Measurements from ENCODE around the gene CCR5AS.
A peak's percentile ranks its signal among the peaks of the same experiment; 100 is the strongest.
"Not testable (repeated sequence)": the region's sequence is repeated elsewhere in the genome, so short reads cannot be mapped to it uniquely, and the experiment has no call there.

CCR5AS gene

DNA sequence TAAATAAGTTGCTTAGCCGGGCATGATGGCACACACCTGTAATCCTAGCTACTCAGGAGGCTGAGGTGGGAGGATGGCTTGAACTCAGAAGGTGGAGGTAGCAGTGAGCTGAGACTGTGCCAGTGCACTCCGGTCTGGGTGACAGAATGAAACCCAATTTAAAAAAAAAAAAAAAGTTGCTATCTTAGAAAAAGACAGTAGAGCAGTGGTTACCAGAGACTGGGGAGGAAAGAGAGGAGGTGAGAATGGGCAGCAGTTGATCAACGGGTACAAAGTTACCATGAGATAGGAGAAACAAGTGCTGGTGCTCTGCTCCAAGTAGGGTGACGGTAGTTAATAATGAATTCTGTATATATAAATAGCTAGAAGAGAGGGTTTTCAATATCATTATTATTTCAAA is 53.8 kb downstream of the CCR5AS start:
- Mint-ChIP-seq H3K4me1 (ENCODE audit: low read depth) (peaks cover 89% of the 10 kb centered on the region), H3K9me3 (peaks cover 7% of the 10 kb centered on the region), H3K4me3 (peak overlapping the region; percentile 17), H3K27ac (peak overlapping the region; percentile 45), H3K27me3 (ENCODE audit: insufficient read depth) (peaks cover 20% of the 10 kb centered on the region), H3K36me3 (ENCODE audit: low read depth) (peaks cover 24% of the 10 kb centered on the region)
- intact Hi-C loops (cut with micrococcal nuclease), result loop anchor here (2.0 kb wide), 2 partner anchors 38 to 72 kb away; no protein-coding TSS in a partner anchor
- no peak for DNase-seq (ENCODE audit: low spot score)

DNA sequence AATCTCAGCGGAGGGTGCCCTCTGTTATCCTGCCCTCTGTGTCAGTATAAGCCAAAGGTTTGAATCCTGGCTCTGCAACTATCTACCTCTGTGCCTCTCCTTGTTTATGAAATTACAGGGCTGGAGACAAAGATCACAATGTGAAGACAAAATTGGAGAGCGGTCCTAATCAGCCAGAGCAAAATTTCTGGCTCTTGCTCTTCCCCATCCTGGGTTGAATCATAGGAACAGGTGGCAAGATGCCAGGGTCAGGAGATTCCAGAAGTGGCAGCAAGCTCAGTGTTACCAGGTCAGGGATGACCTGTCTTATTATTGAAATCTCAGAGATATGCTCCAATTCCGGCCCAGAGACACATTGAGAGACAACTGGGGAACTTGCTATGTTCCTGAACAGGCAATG is 55.2 kb downstream of the CCR5AS start:
- intact Hi-C loops (cut with micrococcal nuclease), result loop anchor here (1.0 to 2.0 kb wide), 3 partner anchors 8 to 71 kb away; no protein-coding TSS in a partner anchor
- DNase-seq (ENCODE audit: low spot score), result no peak
- H3K9me3 Mint-ChIP-seq, result peaks cover 21% of the 10 kb centered on the region
- no peak overlapping the region for H3K4me3 Mint-ChIP-seq
- H3K27ac Mint-ChIP-seq, result peak overlapping the region; percentile 28
- peaks cover 90% of the 10 kb centered on the region for H3K4me1 Mint-ChIP-seq (ENCODE audit: low read depth)
- peaks cover 17% of the 10 kb centered on the region for H3K27me3 Mint-ChIP-seq (ENCODE audit: insufficient read depth)
- H3K36me3 Mint-ChIP-seq (ENCODE audit: low read depth), result peaks cover 21% of the 10 kb centered on the region

DNA sequence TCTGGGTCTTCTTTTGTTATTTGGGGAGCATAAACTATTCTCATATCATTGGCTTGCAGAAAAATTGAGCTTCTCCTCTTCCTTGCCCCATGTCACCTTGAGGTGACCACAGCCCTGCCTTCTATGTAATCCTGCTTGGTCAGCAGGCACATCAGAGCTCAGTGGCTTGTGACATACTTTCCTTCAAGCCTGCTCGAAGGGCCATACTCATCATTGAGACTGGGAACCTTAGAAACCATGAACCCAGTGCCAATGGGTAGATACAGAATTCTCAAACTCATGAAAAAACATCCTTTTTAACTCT is 56.7 kb downstream of the CCR5AS start:
- intact Hi-C loops (cut with micrococcal nuclease), result no loop called here
- H3K36me3 Mint-ChIP-seq (ENCODE audit: low read depth), result peaks cover 14% of the 10 kb centered on the region
- DNase-seq (ENCODE audit: low spot score), result no peak
- H3K27me3 Mint-ChIP-seq (ENCODE audit: insufficient read depth), result peaks cover 13% of the 10 kb centered on the region
- H3K27ac Mint-ChIP-seq, result peak overlapping the region; percentile 88
- H3K9me3 Mint-ChIP-seq, result peaks cover 29% of the 10 kb centered on the region
- peaks cover 77% of the 10 kb centered on the region for H3K4me1 Mint-ChIP-seq (ENCODE audit: low read depth)
- H3K4me3 Mint-ChIP-seq, result peak overlapping the region; percentile 55

DNA sequence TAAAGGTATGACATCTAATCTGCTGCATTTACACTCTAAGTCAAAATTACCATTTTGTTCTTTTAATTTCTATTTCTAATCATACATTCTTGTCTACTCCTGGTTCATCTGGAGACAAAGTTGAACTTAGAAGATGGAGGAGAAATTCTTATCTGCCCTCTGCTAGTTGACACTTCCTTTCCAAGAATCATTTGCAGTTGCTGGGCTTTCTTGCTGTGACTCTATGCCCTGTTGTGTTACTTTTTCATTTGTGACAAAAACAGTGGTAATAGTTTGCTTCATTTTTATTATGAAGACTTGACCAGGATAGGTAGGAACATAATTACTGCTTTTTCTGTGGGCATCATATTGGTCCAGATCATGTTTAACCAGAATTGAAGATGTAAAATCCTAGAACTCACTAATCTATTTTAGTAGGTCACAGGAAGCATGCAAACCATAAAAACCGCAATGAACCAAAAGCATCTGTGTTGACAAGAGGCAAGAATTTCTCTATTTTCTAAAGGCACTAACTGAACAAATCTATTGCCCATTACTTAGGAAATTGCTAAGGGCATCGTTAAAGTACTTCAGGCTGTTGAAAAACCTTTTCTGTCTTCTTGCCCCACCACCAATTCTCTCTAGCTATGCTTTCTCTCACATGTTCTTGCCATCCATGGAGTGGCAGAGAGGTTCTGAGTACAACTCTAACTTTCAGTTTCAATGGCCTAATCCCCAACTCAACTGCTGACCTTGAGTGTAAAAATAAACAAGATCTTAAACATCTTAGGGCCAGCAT is 57.2 kb downstream of the CCR5AS start:
- no peak for DNase-seq (ENCODE audit: low spot score)

DNA sequence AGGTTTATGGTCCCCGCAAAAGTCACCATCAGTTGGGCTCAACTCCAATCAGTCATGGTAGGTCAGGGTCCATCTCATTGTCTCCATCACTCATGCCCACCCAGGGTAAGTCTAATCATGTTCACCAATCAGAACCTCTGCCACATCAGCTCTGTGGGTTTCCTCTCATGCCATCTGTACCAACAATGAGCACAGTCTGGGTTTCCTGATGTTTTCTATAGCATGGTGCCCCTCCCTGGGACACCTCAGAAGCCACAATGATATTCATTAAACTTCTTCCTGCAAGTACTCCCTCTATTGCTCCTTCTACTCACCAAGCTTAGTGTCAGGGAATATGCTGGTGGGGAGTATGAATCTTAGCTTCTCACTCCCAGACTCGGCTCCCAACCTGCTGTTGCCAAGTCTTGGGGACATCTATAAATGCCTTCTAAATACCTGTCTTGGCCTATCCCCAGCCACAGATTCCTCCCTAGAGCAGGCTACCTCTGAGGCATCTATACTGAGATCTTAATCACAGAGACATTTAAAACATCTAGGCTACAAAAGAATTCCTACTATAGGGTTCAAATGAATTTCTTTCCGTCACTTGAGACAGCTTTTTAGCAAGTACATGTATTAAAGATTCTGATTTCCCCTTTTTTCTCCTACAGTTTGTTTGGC is 57.9 kb downstream of the CCR5AS start:
- Mint-ChIP-seq H3K27me3 (ENCODE audit: insufficient read depth) (peaks cover 7% of the 10 kb centered on the region), H3K4me3 (peak overlapping the region; percentile 54)
- intact Hi-C loops (cut with micrococcal nuclease), result loop anchor here (2.0 kb wide), 1 partner anchor 14 kb away; no protein-coding TSS in a partner anchor

More for the DNA sequence above, 57.2 kb downstream of the CCR5AS start:
- Mint-ChIP-seq H3K27me3 (ENCODE audit: insufficient read depth) (peaks cover 7% of the 10 kb centered on the region), H3K9me3 (peaks cover 29% of the 10 kb centered on the region), H3K36me3 (ENCODE audit: low read depth) (peaks cover 9% of the 10 kb centered on the region), H3K4me3 (peak overlapping the region; percentile 54), H3K27ac (peak overlapping the region; percentile 88), H3K4me1 (ENCODE audit: low read depth) (peaks cover 72% of the 10 kb centered on the region)
- intact Hi-C loops (cut with micrococcal nuclease), result loop anchor here (2.0 kb wide), 1 partner anchor 15 kb away; no protein-coding TSS in a partner anchor

DNA sequence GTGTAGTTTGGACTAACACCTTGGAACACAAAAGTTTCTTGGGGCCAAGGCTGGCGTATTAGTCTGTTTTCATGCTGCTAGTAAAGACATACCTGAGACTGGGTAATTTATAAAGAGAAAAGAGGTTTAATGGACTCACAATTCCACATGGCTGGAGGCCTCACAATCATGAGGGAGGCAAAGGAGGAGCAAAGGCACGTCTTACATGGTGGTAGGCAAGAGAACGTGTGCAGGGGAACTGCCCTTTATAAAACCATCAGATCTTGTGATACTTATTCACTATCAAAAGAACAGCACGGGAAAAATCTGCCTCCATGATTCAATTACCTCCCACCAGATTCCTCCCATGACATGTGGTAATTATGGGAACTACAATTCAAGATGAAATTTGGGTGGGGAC is 62.4 kb downstream of the CCR5AS start:
- peaks cover 20% of the 10 kb centered on the region for H3K4me1 Mint-ChIP-seq (ENCODE audit: low read depth)

More for the DNA sequence above, 57.9 kb downstream of the CCR5AS start:
- H3K4me1 Mint-ChIP-seq (ENCODE audit: low read depth), result peaks cover 65% of the 10 kb centered on the region
- H3K27ac Mint-ChIP-seq, result peak overlapping the region; percentile 88
- peaks cover 33% of the 10 kb centered on the region for H3K9me3 Mint-ChIP-seq
- peaks cover 8% of the 10 kb centered on the region for H3K36me3 Mint-ChIP-seq (ENCODE audit: low read depth)
- no peak for DNase-seq (ENCODE audit: low spot score)

DNA sequence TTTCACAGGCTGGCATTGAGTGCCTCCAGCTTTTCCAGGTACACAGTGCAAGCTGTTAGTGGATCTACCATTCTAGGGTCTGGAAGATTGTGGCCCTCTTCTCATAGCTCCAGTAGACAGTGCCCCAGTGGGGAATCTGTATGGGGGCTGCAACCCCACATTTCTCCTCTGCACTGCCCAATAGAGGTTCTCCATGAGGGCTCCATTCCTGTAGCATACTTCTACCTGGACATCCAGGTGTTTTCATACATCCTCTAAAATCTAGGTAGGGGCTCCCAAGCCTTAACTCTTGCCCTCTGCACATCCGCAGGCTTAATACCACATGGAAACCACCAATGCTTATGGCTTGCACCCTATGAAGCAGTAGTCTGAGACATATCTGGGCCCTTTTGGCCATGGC is 68.0 kb downstream of the CCR5AS start:
- H3K27me3 Mint-ChIP-seq (ENCODE audit: insufficient read depth), result peaks cover 6% of the 10 kb centered on the region
- peaks cover 38% of the 10 kb centered on the region for H3K9me3 Mint-ChIP-seq
- H3K4me1 Mint-ChIP-seq (ENCODE audit: low read depth), result peaks cover 14% of the 10 kb centered on the region
- H3K4me3 Mint-ChIP-seq, result no peak overlapping the region
- H3K27ac Mint-ChIP-seq, result no peak overlapping the region
- no peak for DNase-seq (ENCODE audit: low spot score)
- intact Hi-C loops (cut with micrococcal nuclease), result no loop called here
- H3K36me3 Mint-ChIP-seq (ENCODE audit: low read depth), result peaks cover 19% of the 10 kb centered on the region

More for the DNA sequence above, 62.4 kb downstream of the CCR5AS start:
- intact Hi-C loops (cut with micrococcal nuclease), result no loop called here
- DNase-seq (ENCODE audit: low spot score), result no peak
- Mint-ChIP-seq H3K36me3 (ENCODE audit: low read depth) (peaks cover 16% of the 10 kb centered on the region), H3K27me3 (ENCODE audit: insufficient read depth) (peaks cover 7% of the 10 kb centered on the region), H3K27ac (no peak overlapping the region), H3K9me3 (peaks cover 45% of the 10 kb centered on the region), H3K4me3 (no peak overlapping the region)

DNA sequence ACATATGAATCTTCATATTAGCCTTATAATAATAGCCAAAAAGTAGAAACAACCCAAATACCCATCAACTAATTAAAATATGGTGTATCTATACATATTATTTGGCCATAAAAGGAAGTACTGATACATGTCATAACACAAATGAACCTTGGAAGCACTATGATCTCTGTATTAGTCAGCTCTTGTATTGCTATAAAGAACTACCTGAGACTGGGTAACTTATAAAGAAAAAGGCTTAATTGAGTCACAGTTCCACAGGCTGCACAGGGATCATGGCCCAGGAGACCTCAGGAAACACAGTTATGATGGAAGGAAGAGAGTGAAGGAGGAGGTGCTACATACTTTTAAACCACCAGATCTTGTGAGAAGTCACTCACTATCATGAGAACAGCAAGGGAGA is 69.0 kb downstream of the CCR5AS start:
- Mint-ChIP-seq H3K4me3 (no peak overlapping the region), H3K27me3 (ENCODE audit: insufficient read depth) (peaks cover 6% of the 10 kb centered on the region), H3K27ac (no peak overlapping the region), H3K36me3 (ENCODE audit: low read depth) (peaks cover 21% of the 10 kb centered on the region), H3K4me1 (ENCODE audit: low read depth) (peaks cover 14% of the 10 kb centered on the region), H3K9me3 (peaks cover 36% of the 10 kb centered on the region)
- intact Hi-C loops (cut with micrococcal nuclease), result no loop called here
- no peak for DNase-seq (ENCODE audit: low spot score)

DNA sequence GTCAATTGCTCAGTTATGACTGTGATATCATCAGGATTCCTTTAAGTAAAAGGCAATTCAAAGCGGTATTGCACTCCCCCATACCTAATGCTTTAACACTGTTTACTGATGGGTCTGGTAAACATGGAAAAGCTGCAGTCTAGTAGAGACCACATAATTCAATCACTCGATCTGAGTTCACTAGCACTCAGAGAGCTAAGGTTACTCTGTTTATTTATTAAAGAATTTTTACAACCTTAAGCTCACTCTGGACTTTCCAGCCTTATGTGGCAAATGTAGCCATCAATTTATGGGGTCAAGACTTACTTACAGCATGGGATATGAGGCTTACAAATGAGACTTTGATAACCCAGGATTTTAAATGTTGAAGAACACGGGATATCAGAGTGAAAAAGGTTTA is 71.3 kb downstream of the CCR5AS start:
- intact Hi-C loops (cut with micrococcal nuclease), result loop anchor here (1.0 to 2.0 kb wide), 3 partner anchors 13 to 41 kb away; partner anchors contain the start of gene CCR5
- Mint-ChIP-seq H3K27ac (no peak overlapping the region), H3K4me3 (no peak overlapping the region), H3K27me3 (ENCODE audit: insufficient read depth) (peaks cover 15% of the 10 kb centered on the region), H3K36me3 (ENCODE audit: low read depth) (peaks cover 32% of the 10 kb centered on the region), H3K4me1 (ENCODE audit: low read depth) (peaks cover 21% of the 10 kb centered on the region), H3K9me3 (peaks cover 47% of the 10 kb centered on the region)
- DNase-seq (ENCODE audit: low spot score), result no peak

DNA sequence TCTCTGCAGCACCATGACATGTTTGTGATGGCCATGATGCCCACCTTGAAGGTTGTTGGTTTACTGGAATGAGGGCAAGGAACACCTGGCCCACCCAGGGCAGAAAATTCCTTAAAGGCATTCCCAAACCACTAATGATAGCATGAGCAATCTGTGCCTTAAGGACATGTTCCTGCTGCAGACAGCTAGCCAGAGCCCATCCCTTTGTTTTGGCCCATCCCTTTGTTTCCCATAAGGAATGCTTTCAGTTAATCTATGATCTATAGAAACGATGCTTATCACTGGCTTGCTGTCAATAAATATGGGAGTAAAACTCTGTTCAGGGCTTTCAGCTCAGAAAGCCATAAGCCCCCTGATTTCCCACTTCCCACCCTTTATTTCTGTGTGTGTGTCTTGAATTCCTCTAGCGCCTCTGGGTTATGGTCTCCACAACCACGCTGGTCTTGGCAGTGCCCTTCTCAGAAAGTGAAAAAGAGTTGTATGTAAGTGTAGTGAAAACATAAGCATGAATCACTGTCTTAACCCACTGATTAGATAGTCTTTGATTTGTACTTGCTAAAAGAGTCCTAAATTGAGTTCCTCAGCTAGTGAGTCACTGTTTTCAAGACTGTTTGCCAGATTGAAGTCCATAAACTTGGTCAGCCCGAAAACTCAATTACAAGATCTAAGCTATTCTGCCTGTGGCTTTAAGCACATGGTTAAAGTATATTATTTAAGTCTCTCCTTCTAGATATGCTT is 72.0 kb downstream of the CCR5AS start:
- H3K36me3 Mint-ChIP-seq (ENCODE audit: low read depth), result peaks cover 28% of the 10 kb centered on the region

DNA sequence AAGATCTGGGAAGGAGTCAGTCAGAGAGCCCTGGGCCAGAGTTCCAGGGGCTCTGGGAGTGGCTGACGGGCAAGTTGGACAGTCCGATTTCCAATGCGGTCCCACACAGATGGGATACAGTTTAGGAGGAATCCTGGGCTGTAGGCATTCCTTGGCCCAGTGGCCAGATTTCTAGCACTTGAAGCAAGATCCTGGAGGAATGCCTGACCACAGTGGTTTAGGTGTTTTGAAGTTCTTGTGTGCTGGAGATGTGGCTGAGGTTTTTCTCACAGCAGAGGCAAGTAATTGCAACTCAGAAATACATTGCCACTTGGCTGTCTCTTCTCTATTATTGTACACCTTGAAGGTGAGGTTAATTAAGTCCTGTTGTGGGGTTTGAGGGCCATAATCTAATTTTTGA is 76.2 kb downstream of the CCR5AS start:
- H3K4me3 Mint-ChIP-seq; intact Hi-C loops (cut with micrococcal nuclease); DNase-seq (ENCODE audit: low spot score); H3K27ac Mint-ChIP-seq: not testable (repeated sequence)
- Mint-ChIP-seq H3K36me3 (ENCODE audit: low read depth) (peaks cover 15% of the 10 kb centered on the region), H3K27me3 (ENCODE audit: insufficient read depth) (peaks cover 11% of the 10 kb centered on the region), H3K9me3 (peaks cover 16% of the 10 kb centered on the region), H3K4me1 (ENCODE audit: low read depth) (peaks cover 16% of the 10 kb centered on the region)

More for the DNA sequence above, 72.0 kb downstream of the CCR5AS start:
- peaks cover 21% of the 10 kb centered on the region for H3K4me1 Mint-ChIP-seq (ENCODE audit: low read depth)
- H3K9me3 Mint-ChIP-seq, result peaks cover 43% of the 10 kb centered on the region
- no peak for DNase-seq (ENCODE audit: low spot score)
- H3K27ac Mint-ChIP-seq, result peak overlapping the region; percentile 21
- intact Hi-C loops (cut with micrococcal nuclease), result loop anchor here (1.0 to 2.0 kb wide), 3 partner anchors 14 to 41 kb away; partner anchors contain the start of gene CCR5
- peaks cover 13% of the 10 kb centered on the region for H3K27me3 Mint-ChIP-seq (ENCODE audit: insufficient read depth)
- no peak overlapping the region for H3K4me3 Mint-ChIP-seq

DNA sequence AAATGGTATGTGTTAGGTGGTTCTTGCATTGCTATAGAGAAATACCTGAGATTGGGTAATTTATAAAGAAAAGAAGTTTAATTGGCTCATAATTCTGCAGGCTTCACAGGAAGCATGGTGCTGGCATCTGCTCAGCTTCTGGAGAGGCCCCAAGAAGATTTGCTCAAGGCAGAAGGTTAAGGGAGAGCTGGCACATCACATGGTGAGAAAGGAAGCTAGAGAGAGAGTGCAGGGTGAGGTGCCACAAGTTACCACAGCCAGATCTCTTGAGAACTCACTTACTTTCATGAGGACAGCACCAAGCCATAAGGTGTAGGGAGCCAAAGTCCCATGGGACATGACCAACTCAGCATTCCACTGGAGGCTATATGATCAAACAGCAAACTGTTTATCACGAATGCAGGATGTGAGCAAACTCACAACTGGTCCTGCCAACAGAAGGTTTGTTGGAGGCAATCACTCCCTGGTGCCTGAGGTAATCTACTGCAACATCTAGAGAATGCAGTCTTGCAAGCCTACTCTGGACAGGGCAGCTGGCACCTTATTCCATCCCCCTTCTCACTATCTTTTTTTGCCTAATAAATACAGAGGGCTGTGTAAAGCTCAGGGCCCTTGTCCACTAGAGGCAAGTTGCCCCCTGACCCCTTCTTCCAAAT is 81.1 kb downstream of the CCR5AS start:
- H3K9me3 Mint-ChIP-seq, result peaks cover 15% of the 10 kb centered on the region
- H3K4me1 Mint-ChIP-seq (ENCODE audit: low read depth), result no peaks in the 10 kb centered on the region
- H3K27ac Mint-ChIP-seq, result no peak overlapping the region
- H3K27me3 Mint-ChIP-seq (ENCODE audit: insufficient read depth), result peaks cover 14% of the 10 kb centered on the region
- H3K36me3 Mint-ChIP-seq (ENCODE audit: low read depth), result peaks cover 4% of the 10 kb centered on the region
- H3K4me3 Mint-ChIP-seq, result no peak overlapping the region
- no peak for DNase-seq (ENCODE audit: low spot score)
- intact Hi-C loops (cut with micrococcal nuclease), result no loop called here
